ENCODE data around the gene ASCC2.
"Not testable (repeated sequence)": the region's sequence is repeated elsewhere in the genome, so short reads cannot be mapped to it uniquely, and the experiment has no call there.

ASCC2 gene

DNA sequence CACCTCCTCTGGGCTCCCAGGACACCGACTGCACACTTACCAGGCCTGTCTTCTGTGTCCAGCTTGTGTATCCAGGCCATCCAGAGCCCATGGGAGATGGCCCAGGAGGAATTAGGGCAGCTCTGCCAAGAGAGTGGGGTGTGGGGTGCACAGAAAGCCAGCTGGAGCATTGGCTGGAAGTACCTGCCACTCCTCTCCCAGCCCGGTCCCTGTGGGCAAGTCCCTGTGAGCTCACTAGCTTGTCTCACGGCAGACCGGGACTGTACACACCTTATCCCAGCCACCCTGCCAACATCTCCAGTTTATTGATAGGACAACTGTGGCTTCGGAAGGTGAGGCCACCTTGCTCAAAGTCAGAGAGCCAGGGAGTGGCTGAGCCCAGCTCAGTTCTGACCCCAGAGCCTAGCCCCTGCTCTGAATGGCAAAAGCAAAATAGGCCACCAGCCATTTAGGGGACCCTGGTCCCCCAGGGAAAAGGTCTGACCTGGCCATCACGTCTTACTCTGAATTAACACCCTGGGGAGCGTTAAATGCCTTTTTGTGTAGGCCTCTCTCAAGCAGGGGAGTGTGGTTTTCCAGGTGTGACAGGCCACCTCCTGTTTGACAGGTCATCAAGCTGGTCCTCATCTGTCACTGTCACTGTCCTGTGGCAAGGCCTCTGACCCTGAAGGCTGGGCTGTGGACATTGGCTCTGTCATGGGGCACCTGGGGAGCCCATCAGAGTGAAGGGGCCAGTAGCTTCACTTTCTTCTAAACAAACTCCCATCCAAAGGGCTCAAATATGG lies 55.8 kb downstream of the ASCC2 start:
- no peak for DNase-seq

DNA sequence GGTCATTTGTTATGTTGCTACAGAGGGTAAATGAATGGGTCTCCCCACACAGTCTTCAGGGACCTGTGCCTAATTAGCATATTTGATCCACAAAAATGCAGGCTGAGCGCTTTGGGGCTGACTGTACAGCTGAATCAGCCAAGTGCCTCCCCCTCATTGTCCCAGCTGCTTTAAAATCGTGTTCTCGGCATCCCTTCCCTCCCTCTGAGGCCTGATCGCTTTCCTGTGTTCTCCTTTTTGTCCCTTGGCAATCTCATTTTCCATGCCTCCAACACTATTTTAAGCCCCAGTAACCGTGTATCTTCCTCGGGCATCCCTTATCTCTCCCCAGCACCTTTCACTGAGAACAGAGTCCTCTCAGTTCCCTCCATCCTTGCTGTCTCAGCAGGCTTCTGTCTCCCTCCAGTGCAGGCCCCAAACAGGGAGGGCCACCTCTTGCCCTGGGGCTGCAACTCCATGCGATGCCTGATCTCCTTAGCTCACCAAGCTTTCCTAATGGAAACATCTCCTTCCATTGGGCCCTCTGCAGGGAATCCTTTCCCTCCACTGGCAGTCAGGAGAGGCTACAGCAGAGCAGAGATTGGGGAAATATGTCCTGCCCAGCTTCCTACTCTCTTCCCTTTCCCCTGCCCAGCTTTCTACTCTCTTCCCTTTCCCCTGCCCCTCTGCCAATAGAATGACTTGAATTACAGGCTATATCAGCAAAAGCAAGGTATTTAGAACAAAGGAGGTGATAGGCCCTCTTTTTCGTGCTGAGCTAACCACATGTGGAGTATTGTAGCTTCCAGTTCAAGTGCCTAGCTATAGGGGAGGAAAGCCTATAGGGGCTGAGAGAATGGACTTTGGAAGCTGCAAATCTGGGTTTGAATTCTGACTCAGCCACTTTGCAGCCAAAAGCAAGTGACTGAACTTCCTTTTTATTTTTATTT lies 57.1 kb downstream of the ASCC2 start:
- DNase-seq = peak; percentile 38

DNA sequence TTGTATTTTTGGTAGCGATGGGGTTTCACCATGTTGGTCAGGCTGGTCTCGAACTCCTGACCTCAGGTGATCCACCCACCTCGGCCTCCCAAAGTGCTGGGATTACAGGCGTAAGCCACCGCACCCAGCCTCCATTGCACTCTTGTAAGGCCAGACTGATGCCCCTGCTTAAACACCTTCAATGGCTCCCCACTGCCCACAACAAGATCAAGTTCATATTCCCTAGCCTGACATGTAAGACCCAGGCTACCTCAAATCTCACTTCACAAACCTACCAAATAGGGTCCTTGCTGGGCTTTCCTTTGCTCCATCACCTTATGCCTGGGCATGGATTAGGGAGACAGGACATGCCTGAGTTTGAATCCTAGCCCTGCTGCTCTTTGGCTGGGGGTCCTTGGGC lies 57.9 kb downstream of the ASCC2 start:
- DNase-seq = no peak

DNA sequence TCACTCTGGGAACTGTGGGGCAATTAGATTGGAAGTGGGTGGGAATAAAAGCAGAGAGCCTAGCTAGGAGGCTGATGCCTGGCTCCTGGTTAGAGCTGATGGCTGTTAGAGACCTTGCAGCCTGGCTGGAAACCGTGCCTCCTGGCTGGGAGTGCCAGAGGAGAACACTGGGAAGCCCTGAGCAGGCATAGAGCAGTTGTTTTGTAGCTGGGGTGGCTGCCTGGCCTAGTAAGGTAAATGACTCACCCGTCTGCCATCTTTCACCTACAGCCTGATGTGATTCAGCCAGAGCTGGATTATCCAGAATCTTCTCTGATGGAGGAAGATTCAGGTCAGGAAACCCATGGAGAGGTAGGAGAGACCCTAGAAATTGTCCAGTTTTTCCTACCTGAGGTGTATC lies 64.8 kb downstream of the ASCC2 start:
- no peak for DNase-seq

DNA sequence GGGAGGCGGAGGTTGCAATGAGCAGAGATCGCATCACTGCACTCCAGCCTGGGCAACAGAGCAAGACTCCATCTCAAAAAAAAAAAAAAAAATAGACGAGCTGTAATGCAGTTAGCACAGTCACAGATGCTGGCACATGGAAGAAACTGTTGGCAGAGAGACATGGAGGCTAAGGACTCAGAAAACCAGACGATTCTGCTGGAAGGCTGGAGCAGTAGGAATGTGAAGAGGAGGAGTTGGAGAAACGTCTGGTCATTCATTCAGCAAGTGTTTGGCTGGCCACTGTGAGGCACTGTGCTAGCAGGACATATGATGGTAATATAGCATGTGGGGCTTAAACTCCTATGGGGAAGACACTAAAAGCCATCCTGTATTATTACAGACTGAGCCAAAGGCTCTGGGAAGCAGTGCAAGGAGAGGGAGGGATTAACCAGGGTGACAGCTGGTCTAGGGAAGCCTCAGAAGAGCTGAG lies 65.9 kb downstream of the ASCC2 start:
- no peak for DNase-seq

DNA sequence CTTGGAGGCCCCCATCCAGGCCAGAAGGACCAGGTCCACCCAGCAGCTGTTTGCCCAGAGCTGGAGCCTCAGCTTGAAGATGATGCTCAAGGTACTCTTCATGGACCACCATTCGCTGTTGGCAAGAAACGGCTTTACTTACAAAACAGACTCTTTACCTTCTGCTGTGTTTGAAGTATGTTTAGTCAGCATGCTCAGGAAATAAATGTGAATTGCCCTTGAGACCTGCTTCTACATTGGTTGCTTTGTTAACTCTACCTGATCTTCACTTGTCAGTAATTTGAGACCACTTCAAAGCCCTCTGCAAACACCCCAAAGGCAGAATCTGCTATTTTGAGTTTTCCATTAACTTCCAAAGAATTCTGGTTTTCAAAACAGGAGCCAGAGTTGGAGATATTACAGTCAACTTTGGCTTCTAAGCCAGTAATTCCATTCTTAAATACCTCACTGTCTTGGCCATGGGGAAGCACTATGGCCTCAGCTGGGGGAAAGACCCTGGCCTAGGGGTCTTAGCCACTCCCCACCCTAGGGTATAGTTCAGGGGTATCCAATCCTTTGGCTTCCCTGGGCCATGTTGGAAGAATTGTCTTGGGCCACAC lies 68.3 kb downstream of the ASCC2 start:
- no peak for DNase-seq

DNA sequence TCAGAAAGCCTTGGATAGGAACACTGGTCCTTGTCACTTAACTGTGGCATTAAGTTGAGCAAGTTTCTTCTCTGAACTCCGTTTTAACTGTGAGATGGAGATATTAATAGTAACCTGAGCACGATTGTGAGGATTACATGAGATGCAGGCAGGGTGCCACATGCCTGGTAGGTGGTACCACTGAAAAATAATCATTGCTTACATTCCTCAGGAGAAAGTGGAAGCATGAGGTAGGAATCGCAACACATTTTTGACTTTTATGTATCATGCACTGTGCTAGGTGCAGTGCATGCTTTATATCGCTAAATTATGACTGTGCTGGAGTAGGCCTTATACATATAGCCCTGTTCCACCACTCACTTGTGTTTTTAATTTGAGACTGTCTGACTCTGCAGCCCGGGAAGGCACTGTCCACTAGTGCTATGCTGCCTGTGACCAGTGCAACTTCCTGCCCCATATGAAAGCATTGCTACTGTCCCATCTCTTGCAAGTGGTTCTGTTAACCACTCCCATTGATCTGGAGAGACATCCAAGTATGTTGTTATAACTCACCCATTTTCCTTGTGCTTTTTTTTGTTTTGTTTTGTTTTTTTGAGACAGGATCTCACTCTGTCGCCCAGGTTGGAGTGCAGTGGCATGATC lies 69.9 kb downstream of the ASCC2 start:
- no peak for DNase-seq

DNA sequence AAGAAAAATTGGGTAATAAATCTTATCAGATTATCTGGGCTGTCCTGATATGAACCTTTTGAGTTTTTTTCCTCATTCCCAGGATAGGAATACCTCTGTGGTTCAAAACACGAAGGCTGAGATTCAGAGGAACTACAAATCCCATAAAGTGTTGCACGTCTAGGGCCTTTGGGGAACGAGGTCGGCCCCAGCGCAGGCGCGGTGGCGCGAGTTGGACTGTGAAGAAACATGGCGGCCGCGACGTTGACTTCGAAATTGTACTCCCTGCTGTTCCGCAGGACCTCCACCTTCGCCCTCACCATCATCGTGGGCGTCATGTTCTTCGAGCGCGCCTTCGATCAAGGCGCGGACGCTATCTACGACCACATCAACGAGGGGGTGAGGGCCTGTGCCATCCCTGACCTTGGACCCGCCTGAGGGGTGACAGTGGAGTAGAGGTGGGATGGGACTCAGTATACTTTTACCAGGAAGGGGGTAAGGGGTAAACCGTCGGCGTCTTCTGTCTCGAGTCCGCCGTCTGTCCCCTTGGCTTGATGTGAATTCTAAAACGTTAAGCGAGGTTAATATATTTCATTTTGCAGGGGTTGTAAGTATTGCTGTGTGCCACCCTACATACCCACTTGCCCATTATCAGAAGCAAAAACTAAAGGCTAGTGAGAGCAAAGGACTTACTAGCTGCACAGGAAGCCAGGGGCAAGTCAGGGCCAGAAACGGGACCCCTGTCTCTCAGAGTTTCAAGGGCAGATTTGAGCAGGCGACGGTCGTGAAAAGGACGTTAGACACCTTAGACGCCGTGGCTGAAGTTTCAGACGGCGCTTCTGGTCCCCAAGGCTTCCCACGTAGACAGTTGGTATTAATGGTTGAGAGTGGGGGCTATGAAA lies 70.7 kb downstream of the ASCC2 start, which contains the start of gene UQCR10:
UQCR10 (plus strand) TSS at position 199 of the 881 bp plus-strand sequence; CDS start at position 229, 30 bp downstream.
- peak; percentile 98 for DNase-seq

DNA sequence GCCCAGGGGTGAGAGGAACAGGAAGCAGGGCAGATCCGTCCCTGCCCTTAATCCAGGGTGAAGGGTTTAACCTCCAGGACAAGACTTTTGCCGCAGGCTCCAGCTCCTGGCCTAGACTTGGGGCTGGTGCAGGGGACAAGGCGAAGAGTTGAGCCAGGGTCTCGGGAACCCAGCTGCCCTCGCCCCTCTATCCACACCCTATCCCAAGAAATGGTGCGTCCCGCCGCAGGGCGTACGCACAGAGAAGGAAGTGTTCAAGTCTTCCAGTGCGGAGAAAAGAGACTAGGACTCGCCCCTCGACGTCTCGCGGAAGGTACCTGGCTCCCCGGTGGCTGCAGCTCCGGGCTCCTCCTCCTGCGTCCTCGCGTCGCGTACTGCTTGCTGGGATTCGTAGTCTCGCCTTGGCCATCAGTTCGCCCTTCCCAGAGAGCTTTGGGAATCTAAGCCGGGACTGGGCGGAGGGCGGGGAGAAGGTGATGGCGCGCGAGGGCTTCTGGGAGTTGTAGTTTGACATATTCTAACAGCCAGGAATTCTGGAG lies 71.4 kb downstream of the ASCC2 start, which contains the start of gene ZMAT5:
ZMAT5 (minus strand) TSS at position 376 of the 539 bp plus-strand sequence. CDS start 18,463 bp downstream, outside the sequence.
- DNase-seq = no peak

DNA sequence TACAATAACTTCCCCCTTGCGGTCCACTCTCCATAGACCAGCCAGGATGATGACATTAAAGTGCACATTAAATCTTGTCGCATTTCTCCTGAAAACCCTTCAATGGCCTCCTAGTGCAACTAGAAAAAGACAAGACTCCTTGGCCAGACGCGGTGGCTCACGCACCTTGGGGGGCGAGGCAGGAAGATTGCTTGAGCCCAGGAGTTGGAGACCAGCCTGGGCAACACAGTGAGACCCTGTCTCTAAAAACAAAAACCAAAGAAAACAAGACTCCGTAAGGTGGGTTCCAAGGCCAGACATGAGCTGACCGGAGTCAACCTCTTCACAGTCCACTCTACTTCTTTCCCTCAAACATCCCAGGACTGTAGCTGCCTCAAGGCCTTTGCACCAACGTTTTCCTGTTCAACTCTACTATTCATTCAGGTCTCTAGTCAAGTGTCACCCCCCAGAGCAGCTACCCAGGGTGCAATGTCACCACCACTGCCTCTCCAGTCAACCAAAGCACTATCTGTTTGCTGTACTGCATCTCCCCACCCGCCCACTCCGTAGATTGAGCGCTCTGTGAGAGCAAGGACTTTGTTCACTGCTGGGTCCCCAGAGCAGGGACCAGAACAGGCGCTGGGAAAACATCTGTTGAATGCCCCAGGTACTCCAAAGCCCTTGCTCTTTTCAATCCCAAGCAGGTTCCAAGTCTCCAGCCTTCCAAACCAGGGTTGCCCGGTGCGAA lies 72.0 kb downstream of the ASCC2 start:
- DNase-seq = no peak

DNA sequence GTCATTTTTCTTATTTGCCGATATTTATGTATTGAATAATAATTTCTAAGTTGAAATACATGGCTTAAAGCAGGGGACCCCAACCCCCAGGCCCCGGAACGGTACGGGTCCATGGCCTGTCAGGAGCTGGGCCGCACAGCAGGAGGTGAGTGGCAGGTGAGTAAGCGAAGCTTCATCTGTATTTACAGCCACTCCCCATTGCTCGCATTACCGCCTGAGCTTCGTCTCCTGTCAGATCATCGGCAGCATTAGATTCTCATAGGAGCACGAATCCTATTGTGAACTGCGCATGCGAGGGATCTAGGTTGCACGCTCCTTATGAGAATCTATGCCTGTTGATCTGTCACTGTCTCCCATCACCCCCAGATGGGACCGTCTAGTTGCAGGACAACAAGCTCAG lies 75.8 kb downstream of the ASCC2 start:
- DNase-seq = no peak

DNA sequence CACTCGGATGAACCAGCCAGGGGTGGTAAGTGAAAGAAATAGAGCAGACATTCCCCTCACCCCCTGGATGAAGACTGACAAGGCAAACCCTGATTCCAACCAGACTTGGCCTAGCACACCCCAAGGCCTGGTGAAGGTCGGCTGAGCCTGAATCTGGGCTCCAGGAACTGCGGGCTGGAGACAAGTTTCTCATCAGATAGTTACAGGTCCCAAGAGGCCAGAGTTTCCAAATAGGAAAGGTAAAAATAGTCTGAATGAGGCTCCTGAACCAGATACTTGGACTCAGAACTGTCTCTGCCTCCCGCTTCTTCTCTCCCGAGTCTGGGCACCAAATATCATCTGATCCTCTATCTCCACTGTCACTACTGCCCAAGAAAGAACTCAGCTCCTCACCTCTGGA lies 79.1 kb downstream of the ASCC2 start:
- DNase-seq = no peak

DNA sequence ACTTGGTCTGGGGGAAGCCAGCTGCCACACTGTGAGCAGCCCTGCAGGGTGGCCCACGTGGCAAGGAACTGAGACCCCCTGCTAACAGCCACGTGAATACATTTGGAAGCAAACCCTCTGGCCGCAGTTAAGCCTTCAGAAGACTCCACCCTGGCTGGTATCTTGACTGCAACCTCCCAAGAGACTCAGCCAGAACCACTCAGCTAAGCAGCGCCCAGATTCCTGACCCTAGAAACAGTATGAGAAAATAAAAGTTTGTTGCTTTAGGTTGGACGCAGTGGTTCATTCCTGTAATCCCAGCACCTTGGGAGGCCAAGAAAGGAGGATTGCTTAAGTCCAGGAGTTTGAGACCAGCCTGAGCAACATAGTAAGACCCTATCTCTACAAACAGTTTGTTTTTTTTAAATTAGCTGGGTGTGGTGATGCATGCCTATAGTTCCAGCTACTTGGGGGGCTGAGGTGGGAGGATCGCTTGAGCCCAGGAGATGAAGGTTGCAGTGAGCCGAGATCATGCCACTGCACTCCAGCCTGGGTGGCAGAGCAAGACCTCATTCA lies 79.9 kb downstream of the ASCC2 start:
- DNase-seq = no peak

DNA sequence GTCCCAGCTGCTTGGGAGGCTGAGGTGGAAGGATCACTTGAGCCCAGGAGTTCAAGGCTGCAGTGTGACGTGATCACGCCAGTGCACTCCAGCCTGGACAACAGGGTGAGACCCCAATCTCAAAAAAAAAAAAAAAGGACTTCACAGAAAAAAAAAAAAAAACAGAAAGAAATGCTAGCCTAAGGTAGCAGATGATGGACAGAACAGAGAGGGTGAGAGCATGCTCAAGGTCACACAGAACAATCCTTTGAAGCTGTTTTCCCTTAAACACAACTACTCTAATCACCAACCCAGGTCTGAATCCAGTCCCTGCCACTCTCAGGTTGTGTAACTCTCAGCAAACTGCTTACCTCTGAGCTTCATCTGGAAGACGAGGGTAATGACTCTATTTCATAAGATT lies 81.0 kb downstream of the ASCC2 start:
- DNase-seq = no peak

DNA sequence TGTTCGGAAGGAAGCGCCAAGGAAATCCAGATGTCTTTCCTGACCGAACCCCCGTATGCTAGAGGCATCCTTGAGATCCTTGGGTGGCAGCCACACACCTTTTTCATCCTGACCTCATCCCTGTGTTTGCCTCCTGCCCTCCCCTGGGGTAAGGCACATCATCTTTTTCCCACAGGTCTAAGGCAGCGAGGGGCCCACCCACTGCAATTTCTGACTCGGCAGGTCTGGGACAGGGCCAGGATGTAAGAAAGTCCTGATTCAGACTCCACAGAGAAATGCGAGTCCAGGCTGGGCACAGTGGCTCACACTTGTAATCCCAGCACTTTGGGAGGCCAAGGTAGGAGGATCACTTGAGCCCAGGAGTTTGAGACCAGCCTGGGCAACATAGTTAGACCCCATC lies 81.7 kb downstream of the ASCC2 start:
- DNase-seq = no peak

DNA sequence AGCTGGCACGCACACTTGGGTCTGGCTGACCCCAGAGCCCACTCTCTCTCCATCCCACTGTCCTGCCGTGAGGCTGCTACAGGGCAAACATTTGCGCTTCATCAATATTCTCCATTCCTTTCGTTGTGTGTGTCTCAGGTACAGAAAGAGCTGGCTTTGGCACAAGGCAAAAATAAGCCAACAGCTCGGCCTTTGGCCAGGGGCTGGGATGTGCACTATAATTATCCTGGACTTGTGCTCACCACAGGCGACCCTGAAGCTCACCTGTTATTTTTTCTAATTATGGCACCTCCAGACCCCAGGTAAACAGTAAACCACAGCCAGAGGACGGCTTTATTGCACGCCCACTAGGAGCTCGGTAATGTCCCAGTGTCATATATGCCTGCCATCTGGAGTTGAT lies 82.2 kb downstream of the ASCC2 start:
- DNase-seq = no peak

DNA sequence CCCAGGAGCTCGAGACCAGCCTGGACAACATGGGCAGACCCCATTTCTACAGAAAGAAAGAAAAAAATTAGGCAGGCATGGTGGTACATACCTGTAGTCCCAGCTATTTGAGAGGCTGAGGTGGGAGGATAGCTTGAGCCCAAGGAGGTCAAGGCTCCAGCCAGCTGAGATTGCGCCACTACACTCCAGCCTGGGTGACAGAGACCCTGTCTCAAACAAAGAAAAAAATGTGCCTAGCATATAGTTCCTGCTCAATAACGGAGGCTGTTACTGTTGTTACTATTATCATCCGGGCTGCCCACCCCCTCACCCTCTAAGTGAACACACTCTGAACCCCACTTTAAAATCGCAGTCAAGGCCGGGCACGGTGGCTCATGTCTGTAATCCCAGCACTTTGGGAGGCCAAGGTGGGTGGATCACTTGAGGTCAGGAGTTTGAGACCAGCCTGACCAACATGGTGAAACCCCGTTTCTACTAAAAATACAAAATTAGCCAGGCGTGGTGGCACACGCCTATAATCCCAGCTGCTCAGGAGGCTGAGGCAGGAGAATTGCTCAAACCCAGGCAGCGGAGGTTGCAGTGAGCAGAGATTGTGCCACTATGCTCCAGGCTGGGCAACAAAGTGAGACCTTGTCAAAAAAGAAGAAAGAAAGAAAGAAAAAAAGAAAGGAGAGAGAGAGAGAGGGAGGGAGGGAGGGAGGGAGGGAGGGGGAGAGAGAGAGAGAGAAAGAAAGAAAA lies 83.2 kb downstream of the ASCC2 start:
- not testable (repeated sequence) for DNase-seq

DNA sequence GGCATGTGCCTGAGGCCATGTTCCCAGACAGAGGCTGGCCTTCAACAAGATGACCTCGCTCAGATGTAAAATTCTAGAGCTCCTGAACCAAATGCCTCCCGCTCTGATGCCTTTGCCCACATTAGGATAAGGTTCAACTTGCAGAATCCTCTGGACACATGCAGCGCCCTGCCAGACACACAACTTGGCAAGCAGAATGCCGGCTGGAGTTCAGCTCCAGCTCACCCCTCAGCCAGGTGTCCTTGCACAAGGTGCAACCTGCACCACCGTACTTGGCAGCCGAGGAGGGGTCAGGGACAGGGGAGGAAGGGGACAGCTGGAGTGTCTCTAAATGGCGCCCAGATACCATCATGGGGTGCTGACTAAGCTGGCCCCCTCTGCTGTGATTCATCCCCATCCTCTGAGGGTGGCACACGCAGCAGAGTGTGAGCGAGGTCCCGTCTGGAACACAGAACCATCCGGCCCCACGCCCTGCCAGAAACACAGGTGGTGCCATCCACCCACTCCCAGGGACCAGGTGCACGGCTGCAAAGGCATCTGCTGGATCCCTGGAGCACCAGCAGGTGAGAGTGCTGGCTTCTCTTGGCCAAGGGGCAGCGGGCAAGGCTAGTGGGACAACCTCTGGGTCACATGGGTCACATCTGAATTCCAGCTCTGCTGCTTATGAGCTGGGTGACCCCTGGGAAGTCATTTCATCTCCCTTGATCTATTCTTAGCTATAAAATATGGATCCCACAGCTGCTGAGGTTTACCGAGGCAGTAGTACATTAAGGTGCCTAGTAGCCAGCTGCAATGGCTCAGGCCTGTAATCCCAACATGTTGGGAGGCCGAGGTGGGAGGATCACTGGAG lies 84.0 kb downstream of the ASCC2 start:
- no peak for DNase-seq

DNA sequence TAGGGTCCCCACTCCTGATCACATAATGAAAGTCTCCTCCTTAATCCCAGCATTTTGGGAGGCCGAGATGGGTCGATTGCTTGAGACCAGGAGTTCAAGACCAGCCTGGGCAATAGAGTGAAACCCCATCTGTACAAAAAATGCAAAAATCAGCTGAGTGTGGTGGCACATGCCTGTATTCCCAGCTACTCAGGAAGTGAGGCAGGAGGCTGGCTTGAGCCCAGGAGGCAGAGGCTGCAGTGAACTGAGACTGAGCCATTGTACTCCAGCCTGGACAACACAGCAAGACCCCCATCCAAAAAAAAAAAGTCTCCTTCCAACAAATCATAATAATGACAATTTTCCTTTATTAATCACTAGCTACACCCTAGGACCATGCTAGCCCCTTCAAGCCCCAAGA lies 86.4 kb downstream of the ASCC2 start:
- no peak for DNase-seq

All from eye (tissue), 1 donor.